ENCODE measurements around the gene ZNF22. TPM values are rescaled to one million over a fixed set of nuclear protein-coding genes. Genes with fewer than 3 reads are reported as not detected.
A peak's percentile ranks its signal among the peaks of the same experiment; 100 is the strongest.

ZNF22 gene
- total RNA-seq, 4 donors from 2014 or later, result 23.4 to 30.2 (median 26.0) TPM

DNA sequence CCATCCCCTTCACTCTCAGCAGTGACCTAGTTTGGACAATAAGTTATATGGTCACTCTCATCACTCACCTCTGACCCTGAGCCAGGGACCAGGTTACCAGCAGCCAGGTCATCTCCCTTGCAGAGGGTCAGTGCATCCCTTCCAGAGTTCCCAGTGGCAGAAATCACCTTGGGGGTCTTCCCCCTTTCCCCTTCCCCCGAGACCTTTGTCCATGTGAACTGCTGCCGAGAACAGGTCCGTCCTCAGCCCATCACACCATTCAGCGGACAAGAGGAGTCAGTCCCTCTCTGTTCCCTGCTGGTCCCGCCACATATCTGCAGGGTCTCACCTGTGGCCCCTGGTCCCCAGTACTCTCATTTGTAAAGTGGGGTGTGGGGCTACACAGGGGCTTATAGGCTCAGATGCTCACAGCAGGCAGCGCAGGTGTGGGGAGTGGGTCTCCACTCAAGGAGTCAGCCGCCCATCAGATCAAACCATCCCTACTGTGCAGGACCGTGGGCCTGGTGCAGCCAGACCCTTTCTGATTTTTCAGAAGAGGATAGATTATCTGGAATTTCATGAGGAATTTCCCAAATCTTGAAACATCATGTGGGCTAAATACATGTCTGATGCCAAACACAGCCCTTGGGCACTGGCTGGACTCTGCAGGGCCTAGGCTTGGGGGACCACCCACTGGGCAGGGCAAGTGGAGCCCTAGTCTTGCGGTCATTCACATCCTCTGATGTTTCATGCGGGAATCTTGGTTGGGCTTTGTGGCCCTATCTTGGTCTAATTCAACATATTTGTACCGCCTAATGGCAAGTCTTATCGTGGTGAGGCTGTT, 28.6 kb upstream of the ZNF22 start:
- Histone ChIP-seq H3K9me3 (no peaks in the 10 kb centered on the region), H3K27me3 (no peaks in the 10 kb centered on the region), H3K27ac (peak overlapping the region in 3 of 4 donors; percentile 86 to 97 (median 95)), H3K36me3 (peaks cover 0 to 56% (median under 1%) of the 10 kb centered on the region in 3 donors), H3K4me3 (no peak overlapping the region), H3K4me1 (peaks cover 12 to 87% (median 54%) of the 10 kb centered on the region in 4 donors)
- 92 to 93% methylated on average over 12 of the region's 12 CpGs for WGBS, 2 donors
- TF ChIP-seq EP300 (IDR thresholded peaks at IDR 0.05), result peak in 1 of 2 donors; percentile 5
- no peak for TF ChIP-seq CTCF (IDR thresholded peaks at IDR 0.05)
- no peak for DNase-seq (ENCODE audit: low spot score in 2 of 2)

DNA sequence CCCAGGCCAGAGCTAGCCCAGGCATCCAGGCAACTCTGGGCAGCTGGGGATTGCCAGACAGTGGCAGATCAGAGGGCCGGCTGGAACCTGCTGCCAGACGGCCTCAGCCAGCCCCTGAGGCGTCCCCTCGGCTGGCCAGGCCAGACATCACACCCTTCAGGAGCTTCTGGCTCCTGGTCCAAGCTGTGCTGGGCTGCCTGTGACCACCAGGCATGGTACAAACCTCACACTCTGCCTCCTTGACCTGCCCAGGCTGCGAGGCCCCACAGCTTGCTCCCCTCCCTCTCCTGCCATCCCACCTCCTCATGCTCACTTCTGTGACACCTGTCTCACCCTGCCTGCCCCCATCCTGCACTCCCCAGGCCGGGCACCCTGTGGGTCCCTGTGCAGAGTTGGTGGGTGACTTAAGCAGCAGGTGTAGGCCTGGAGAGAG, 27.8 kb upstream of the ZNF22 start:
- peaks cover 0 to 63% (median 6%) of the 10 kb centered on the region in 3 donors for H3K36me3 ChIP-seq
- H3K4me3 ChIP-seq, result no peak overlapping the region
- WGBS, 2 donors, result 74 to 79% methylated on average over 6 of the region's 6 CpGs
- H3K27me3 ChIP-seq, result no peaks in the 10 kb centered on the region
- DNase-seq (ENCODE audit: low spot score in 2 of 2), result no peak
- peaks cover 9 to 80% (median 47%) of the 10 kb centered on the region in 4 donors for H3K4me1 ChIP-seq
- no peaks in the 10 kb centered on the region for H3K9me3 ChIP-seq
- H3K27ac ChIP-seq, result peak overlapping the region; percentile 86 to 97 (median 92)
- no peak for TF ChIP-seq CTCF (IDR thresholded peaks at IDR 0.05)
- TF ChIP-seq EP300 (IDR thresholded peaks at IDR 0.05), result peak in 1 of 2 donors; percentile 41

DNA sequence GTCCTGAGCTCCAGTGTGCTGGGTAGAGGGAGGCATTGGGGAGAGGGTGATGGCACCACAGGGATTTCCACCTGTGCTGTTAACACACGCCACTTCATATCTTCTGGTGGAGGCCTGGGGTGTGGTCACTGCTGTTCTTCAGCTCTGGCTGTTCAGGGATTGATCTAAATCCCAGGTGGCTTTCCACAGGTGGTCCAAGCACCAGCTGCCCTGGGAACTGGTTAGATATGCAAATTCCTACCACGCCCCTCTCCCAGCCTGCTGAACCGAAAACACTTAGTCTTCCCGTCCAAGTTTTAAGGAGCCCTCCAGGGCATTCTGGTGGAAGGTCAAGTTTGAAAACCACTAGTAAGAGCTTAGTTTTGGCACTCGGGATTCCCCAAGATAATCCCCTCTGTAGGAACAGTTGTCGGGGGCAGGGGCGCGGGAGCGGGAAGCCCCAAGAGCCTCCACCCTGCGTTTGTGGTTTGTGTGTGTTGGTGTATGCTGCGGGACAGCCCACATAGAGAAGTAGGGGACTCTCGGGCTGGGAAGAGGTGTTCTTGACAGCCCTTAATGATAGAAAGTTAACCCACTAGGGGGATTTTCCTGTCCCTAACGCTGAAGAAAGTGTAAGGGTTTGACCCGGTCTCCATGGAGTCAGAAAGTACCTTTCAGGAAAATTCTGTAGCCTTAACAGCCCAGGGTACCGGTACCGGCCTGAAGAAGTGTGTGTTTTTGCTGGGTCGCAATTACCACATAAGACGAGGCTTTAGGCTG, 27.2 kb upstream of the ZNF22 start:
- H3K27me3 ChIP-seq, result no peaks in the 10 kb centered on the region
- peak overlapping the region in 1 of 4 donors; percentile 70 for H3K4me3 ChIP-seq
- H3K4me1 ChIP-seq, result peaks cover 5 to 74% (median 40%) of the 10 kb centered on the region in 4 donors
- peak in 1 of 2 donors; percentile 12 for DNase-seq (ENCODE audit: low spot score in 2 of 2)
- peak overlapping the region; percentile 86 to 97 (median 92) for H3K27ac ChIP-seq
- H3K9me3 ChIP-seq, result no peaks in the 10 kb centered on the region
- 38 to 41% methylated on average over 15 to 18 of the region's 18 CpGs for WGBS, 2 donors
- H3K36me3 ChIP-seq, result peaks cover 0 to 69% (median 6%) of the 10 kb centered on the region in 3 donors
- TF ChIP-seq POLR2A (IDR thresholded peaks at IDR 0.05), result no peak
- TF ChIP-seq CTCF (IDR thresholded peaks at IDR 0.05), result no peak
- TF ChIP-seq EP300 (IDR thresholded peaks at IDR 0.05), result no peak

- H3K27ac ChIP-seq, result peak overlapping the region; percentile 86 to 97 (median 92)
- H3K4me3 ChIP-seq, result peak overlapping the region; percentile 24 to 70 (median 48)
- 33 to 37% methylated on average over 7 of the region's 7 CpGs for WGBS, 2 donors
- peaks cover 0 to 63% (median 6%) of the 10 kb centered on the region in 3 donors for H3K36me3 ChIP-seq
- H3K4me1 ChIP-seq, result peaks cover 3 to 74% (median 39%) of the 10 kb centered on the region in 4 donors
- no peak for DNase-seq (ENCODE audit: low spot score in 2 of 2)
- peak in 1 of 2 donors; percentile 2 for TF ChIP-seq EP300 (IDR thresholded peaks at IDR 0.05)
- TF ChIP-seq CTCF (IDR thresholded peaks at IDR 0.05), result no peak
- TF ChIP-seq POLR2A (IDR thresholded peaks at IDR 0.05), result no peak
- no peaks in the 10 kb centered on the region for H3K9me3 ChIP-seq
- no peaks in the 10 kb centered on the region for H3K27me3 ChIP-seq
Measured at GRCh38 chr10:44974082-44974627, 26.6 kb upstream of the ZNF22 start.
